Activated CD8-positive, alpha-beta T cell treated with anti-CD3 and anti-CD28 coated beads for 36 hours (primary cell): ENCODE measurements around the gene KBTBD12. TPM values are rescaled to one million over a fixed set of nuclear protein-coding genes. Genes with fewer than 3 reads are reported as not detected.

Experiments
- ATAC-seq: fragments of 200-7000 bp; cut with Tn5 transposase; one replicate; pipeline ENCODE4 v1.10.0; 2021; ENCODE audit warnings: mild to moderate bottlenecking, moderate library complexity
- CTCF ChIA-PET: fragments of 350-600 bp; sonication (Branson Sonifier 250); formaldehyde crosslinking; loops from one replicate; lab custom pipeline; 2021; ENCODE audit warnings: antibody characterized with exemption; lab: Charles Lee
- POLR2A ChIA-PET: fragments of 350-600 bp; sonication (Branson Sonifier 250); formaldehyde crosslinking; loops from one replicate; lab custom pipeline; 2021; ENCODE audit warnings: antibody characterized with exemption; lab: Charles Lee
- DNase-seq: peaks from one replicate; pipeline ENCODE4 v3.0.0-alpha.2; 2020
- H3K27ac Mint-ChIP-seq: one replicate; pipeline ENCODE4 v1.8.0; 2021; ENCODE audit warnings: mild to moderate bottlenecking, mixed read lengths
- H3K27me3 Mint-ChIP-seq: one replicate; pipeline ENCODE4 v1.8.0; 2021; ENCODE audit warnings: mixed read lengths
- H3K36me3 Mint-ChIP-seq: one replicate; pipeline ENCODE4 v1.8.0; 2021; ENCODE audit warnings: low read depth, mixed read lengths
- H3K4me1 Mint-ChIP-seq: one replicate; pipeline ENCODE4 v1.8.0; 2021; ENCODE audit warnings: low read depth, mixed read lengths
- H3K4me3 Mint-ChIP-seq: one replicate; pipeline ENCODE4 v1.8.0; 2021; ENCODE audit warnings: mild to moderate bottlenecking, moderate library complexity, mixed read lengths
- H3K9me3 Mint-ChIP-seq: one replicate; pipeline ENCODE4 v1.8.0; 2021; ENCODE audit warnings: mixed read lengths
- CTCF ChIP-seq: fragments of 200-600 bp; IDR thresholded peaks from one replicate; pipeline ENCODE4 v1.8.0; 2022; ENCODE audit warnings: antibody characterized with exemption, mild to moderate bottlenecking
- intact Hi-C: fragments of 100-400 bp; cut with micrococcal nuclease; formaldehyde crosslinking; loops from one replicate; pipeline ENCODE4 v1.10.0; 2022
- total RNA-seq, 2 experiments: library from RNA; stranded (reverse); gene quantifications; one replicate each; pipeline ENCODE4 v1.2.3, GENCODE V29; 2021

Gene KBTBD12
- total RNA-seq, 2 experiments from 2014 or later, result not detected

- Mint-ChIP-seq H3K4me3 (no peak overlapping the region), H3K27ac (no peak overlapping the region), H3K36me3 (no peaks in the 10 kb centered on the region), H3K27me3 (no peaks in the 10 kb centered on the region), H3K9me3 (no peaks in the 10 kb centered on the region), H3K4me1 (no peaks in the 10 kb centered on the region)
- ATAC-seq (no peak), DNase-seq (no peak)
- CTCF ChIA-PET, result no interaction called here
- intact Hi-C loops, result no loop called here
- POLR2A ChIA-PET, result no interaction called here
- no peak for TF ChIP-seq CTCF
Observed at GRCh38 chr3:127991681-127992080, 76.6 kb downstream of the KBTBD12 start.

GRCh38 chr3:127992127-127992526 lies 77.1 kb downstream of the KBTBD12 start:
- CTCF ChIA-PET, result no interaction called here
- no peak for ATAC-seq
- no peak for TF ChIP-seq CTCF
- no peaks in the 10 kb centered on the region for H3K4me1 Mint-ChIP-seq
- H3K9me3 Mint-ChIP-seq, result no peaks in the 10 kb centered on the region
- H3K27me3 Mint-ChIP-seq, result no peaks in the 10 kb centered on the region
- no peak for DNase-seq
- intact Hi-C loops, result no loop called here
- no peak overlapping the region for H3K4me3 Mint-ChIP-seq
- POLR2A ChIA-PET, result no interaction called here
- no peaks in the 10 kb centered on the region for H3K36me3 Mint-ChIP-seq
- no peak overlapping the region for H3K27ac Mint-ChIP-seq

GRCh38 chr3:127994011-127994410 lies 79.0 kb downstream of the KBTBD12 start:
- DNase-seq (no peak), ATAC-seq (no peak)
- no peaks in the 10 kb centered on the region for H3K27me3 Mint-ChIP-seq
- no peak overlapping the region for H3K4me3 Mint-ChIP-seq
- ChIA-PET CTCF (no interaction called here), POLR2A (no interaction called here)
- H3K9me3 Mint-ChIP-seq, result no peaks in the 10 kb centered on the region
- no peaks in the 10 kb centered on the region for H3K36me3 Mint-ChIP-seq
- H3K4me1 Mint-ChIP-seq, result no peaks in the 10 kb centered on the region
- H3K27ac Mint-ChIP-seq, result no peak overlapping the region
- no peak for TF ChIP-seq CTCF
- intact Hi-C loops, result no loop called here

GRCh38 chr3:127997016-127997415 lies 82.0 kb downstream of the KBTBD12 start:
- H3K36me3 Mint-ChIP-seq, result no peaks in the 10 kb centered on the region
- H3K9me3 Mint-ChIP-seq, result no peaks in the 10 kb centered on the region
- no peak overlapping the region for H3K4me3 Mint-ChIP-seq
- DNase-seq, result no peak
- no peaks in the 10 kb centered on the region for H3K27me3 Mint-ChIP-seq
- ChIA-PET CTCF (no interaction called here), POLR2A (no interaction called here)
- H3K27ac Mint-ChIP-seq, result no peak overlapping the region
- intact Hi-C loops, result no loop called here
- no peaks in the 10 kb centered on the region for H3K4me1 Mint-ChIP-seq
- ATAC-seq, result no peak
- TF ChIP-seq CTCF, result no peak

GRCh38 chr3:127997961-127998360 lies 82.9 kb downstream of the KBTBD12 start:
- CTCF ChIA-PET, result no interaction called here
- H3K27ac Mint-ChIP-seq, result no peak overlapping the region
- intact Hi-C loops, result no loop called here
- H3K36me3 Mint-ChIP-seq, result no peaks in the 10 kb centered on the region
- H3K4me3 Mint-ChIP-seq, result no peak overlapping the region
- no peaks in the 10 kb centered on the region for H3K9me3 Mint-ChIP-seq
- ATAC-seq (no peak), DNase-seq (no peak)
- TF ChIP-seq CTCF, result no peak
- no peaks in the 10 kb centered on the region for H3K4me1 Mint-ChIP-seq
- H3K27me3 Mint-ChIP-seq, result no peaks in the 10 kb centered on the region
- POLR2A ChIA-PET, result no interaction called here
